HL-60/S4 treated with phorbol 12-myristate 13-acetate at 8.2 ng/mL for 4 days and 3 days (cell line): ENCODE measurements around the gene KCNJ8.

Experiments
- in situ Hi-C: fragments of 300-500 bp; cut with MboI; formaldehyde crosslinking; loops from 2 replicates; pipeline ENCODE4 v1.15.0; 2022; ENCODE audit warnings: low sequenced_read_pairs

KCNJ8 gene

GRCh38 chr12:21718403-21718802 lies 56.1 kb downstream of the KCNJ8 start:
- in situ Hi-C loops: no loop called here

GRCh38 chr12:21717767-21718166 lies 56.7 kb downstream of the KCNJ8 start:
- in situ Hi-C loops: no loop called here

- in situ Hi-C loops: no loop called here
Observed at GRCh38 chr12:21715386-21715785, 59.1 kb downstream of the KCNJ8 start.
